CD4-positive, alpha-beta memory T cell (primary cell): ENCODE results near the gene ARHGEF38. TPM values are rescaled to one million over a fixed set of nuclear protein-coding genes. Genes with fewer than 3 reads are reported as not detected.

Experiments
- CTCF ChIA-PET: fragments of 350-600 bp; sonication (Branson Sonifier 250); formaldehyde crosslinking; loops from one replicate; lab custom pipeline; 2021; ENCODE audit warnings: inconsistent platforms; ENCODE audit not compliant: partially characterized antibody; lab: Charles Lee
- POLR2A ChIA-PET: fragments of 350-600 bp; sonication (Branson Sonifier 250); formaldehyde crosslinking; loops from one replicate; lab custom pipeline; 2021; ENCODE audit not compliant: partially characterized antibody; lab: Charles Lee
- DNase-seq, 5 donors: peaks; one replicate each; pipeline versions ENCODE4 v3.0.0 to v3.0.0-alpha.2; 2020 to 2022; ENCODE audit warnings: mixed read lengths in 1 of 5
- H3K27ac ChIP-seq: one replicate; pipeline ENCODE4 v1.7.0; 2013; ENCODE audit warnings: low read depth, low read length
- H3K27me3 ChIP-seq: 2 replicates; pipeline ENCODE4 v1.7.0; 2013; ENCODE audit warnings: mild to moderate bottlenecking, low read length, moderate library complexity; ENCODE audit not compliant: insufficient read depth
- H3K36me3 ChIP-seq: 2 replicates; pipeline ENCODE4 v1.7.0; 2013; ENCODE audit warnings: mild to moderate bottlenecking, low read length, moderate library complexity; ENCODE audit not compliant: insufficient read depth
- H3K4me1 ChIP-seq: 2 replicates; pipeline ENCODE4 v1.7.0; 2013; ENCODE audit warnings: mild to moderate bottlenecking, low read length, moderate library complexity; ENCODE audit not compliant: insufficient read depth
- H3K4me3 ChIP-seq, 2 donors: one replicate each; pipeline ENCODE4 v1.7.0; 2013; ENCODE audit warnings: low read length in 2 of 2, mild to moderate bottlenecking in 1 of 2
- H3K9me3 ChIP-seq, 2 donors: one replicate each; pipeline ENCODE4 v1.7.0; 2013; ENCODE audit warnings: low read length in 2 of 2, control low read depth in 1 of 2; ENCODE audit not compliant: control insufficient read depth in 1 of 2
- H3K27ac Mint-ChIP-seq, 7 donors: one replicate each; pipeline ENCODE4 v1.8.0; 2020 to 2021; ENCODE audit warnings: mixed read lengths in 7 of 7, mild to moderate bottlenecking in 6 of 7, inconsistent platforms in 3 of 7, moderate library complexity in 3 of 7
- H3K27me3 Mint-ChIP-seq, 2 donors: one replicate each; pipeline ENCODE4 v1.8.0; 2020 to 2021; ENCODE audit warnings: mixed read lengths in 2 of 2
- H3K36me3 Mint-ChIP-seq, 2 donors: one replicate each; pipeline ENCODE4 v1.8.0; 2020 to 2021; ENCODE audit warnings: mixed read lengths in 2 of 2, inconsistent platforms in 1 of 2, mild to moderate bottlenecking in 1 of 2
- H3K4me1 Mint-ChIP-seq, 4 donors: one replicate each; pipeline ENCODE4 v1.8.0; 2020 to 2021; ENCODE audit warnings: mixed read lengths in 4 of 4, mild to moderate bottlenecking in 1 of 4
- H3K4me3 Mint-ChIP-seq, 8 donors: one replicate each; pipeline ENCODE4 v1.8.0; 2020 to 2021; ENCODE audit warnings: mixed read lengths in 8 of 8, mild to moderate bottlenecking in 7 of 8, moderate library complexity in 6 of 8, inconsistent platforms in 3 of 8
- H3K9me3 Mint-ChIP-seq, 8 donors: one replicate each; pipeline ENCODE4 v1.8.0; 2020 to 2021; ENCODE audit warnings: mixed read lengths in 8 of 8, mild to moderate bottlenecking in 5 of 8, inconsistent platforms in 3 of 8, moderate library complexity in 1 of 8
- intact Hi-C: fragments of 100-400 bp; cut with micrococcal nuclease; formaldehyde crosslinking; loops from one replicate; pipeline ENCODE4 v1.15.1; 2023
- polyA plus RNA-seq, 2 donors: library from polyadenylated mRNA; unstranded; fragments of 300-500 nt; fragmentation: Illumina TruSeq; gene quantifications; one replicate each; pipeline ENCODE4 v1.2.3, GENCODE V29; 2021
- total RNA-seq, 2 experiments: library from RNA; stranded (reverse); gene quantifications; one replicate each; pipeline ENCODE4 v1.2.3, GENCODE V29; 2021

Gene ARHGEF38
- total and polyA plus RNA-seq, 4 experiments from 2014 or later, result 0.30 TPM; not detected in 3

DNA sequence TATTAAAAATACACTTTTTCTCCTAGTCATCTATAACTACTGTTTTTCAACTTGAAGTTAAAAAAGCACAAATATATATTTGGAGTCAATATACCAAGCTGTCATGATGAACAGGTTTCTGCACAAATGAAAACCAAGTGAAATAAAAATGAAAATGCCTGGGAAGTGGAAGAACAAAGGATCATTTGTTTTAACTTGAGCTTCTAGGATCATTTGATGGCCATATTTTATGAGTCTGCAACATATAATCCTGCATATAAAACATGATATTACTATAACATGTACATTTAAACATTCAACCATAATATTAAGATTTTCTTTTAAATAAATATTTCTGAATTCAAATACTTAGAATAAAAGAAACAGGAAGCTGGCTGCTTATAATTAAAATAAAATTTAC lies 8.5 kb upstream of the ARHGEF38 start:
- H3K36me3 ChIP-seq, result no peaks in the 10 kb centered on the region
- H3K27ac ChIP-seq, result no peak overlapping the region
- peaks cover 0 to 2% of the 10 kb centered on the region in 2 donors for H3K27me3 Mint-ChIP-seq
- no peak overlapping the region for H3K4me3 Mint-ChIP-seq
- no peaks in the 10 kb centered on the region for H3K9me3 ChIP-seq
- H3K9me3 Mint-ChIP-seq, result peaks cover 0 to 5% (median 0%) of the 10 kb centered on the region in 8 donors
- H3K4me3 ChIP-seq, result no peak overlapping the region
- ChIA-PET CTCF (no interaction called here), POLR2A (no interaction called here)
- H3K27ac Mint-ChIP-seq, result no peak overlapping the region
- intact Hi-C loops, result no loop called here
- DNase-seq, result no peak
- no peaks in the 10 kb centered on the region for H3K27me3 ChIP-seq
- H3K4me1 Mint-ChIP-seq, result peaks cover 0 to 2% (median under 1%) of the 10 kb centered on the region in 4 donors
- H3K4me1 ChIP-seq, result no peaks in the 10 kb centered on the region
- no peaks in the 10 kb centered on the region for H3K36me3 Mint-ChIP-seq

DNA sequence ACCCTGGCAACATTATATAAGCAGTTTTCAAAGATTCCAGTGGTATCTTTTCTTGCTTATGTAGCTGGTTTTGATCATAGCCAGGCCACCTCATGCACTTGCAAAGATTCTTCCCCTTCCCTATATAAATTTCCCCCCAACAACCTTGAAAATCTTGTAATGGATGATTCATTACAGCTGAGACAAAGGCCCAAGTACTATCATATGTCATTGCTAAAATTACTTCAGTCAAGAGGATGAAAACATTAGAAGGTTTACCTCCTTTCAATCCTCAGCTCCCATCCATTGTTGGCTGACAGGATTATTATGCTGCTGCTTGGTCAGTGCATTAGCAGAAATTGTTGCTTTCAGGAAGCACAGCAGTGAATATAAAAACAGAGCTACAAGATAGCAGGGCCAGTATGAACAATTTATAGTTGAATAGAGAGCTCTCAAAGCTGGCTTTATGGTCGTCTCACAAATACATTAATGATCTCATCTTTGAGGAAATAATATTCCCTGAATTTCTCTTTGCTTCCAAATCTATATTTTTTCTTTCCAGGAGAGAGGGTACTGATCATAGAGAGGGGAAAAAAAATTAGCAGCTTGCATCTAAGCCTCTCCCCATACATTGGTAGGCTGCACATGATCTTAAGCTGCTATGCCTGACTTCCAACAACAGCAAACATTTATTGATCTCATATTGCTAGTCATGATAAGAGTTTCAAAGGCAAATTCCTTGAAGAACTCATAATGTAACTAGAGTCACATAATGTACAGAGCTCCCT lies 7.7 kb upstream of the ARHGEF38 start:
- ChIA-PET CTCF (no interaction called here), POLR2A (no interaction called here)

DNA sequence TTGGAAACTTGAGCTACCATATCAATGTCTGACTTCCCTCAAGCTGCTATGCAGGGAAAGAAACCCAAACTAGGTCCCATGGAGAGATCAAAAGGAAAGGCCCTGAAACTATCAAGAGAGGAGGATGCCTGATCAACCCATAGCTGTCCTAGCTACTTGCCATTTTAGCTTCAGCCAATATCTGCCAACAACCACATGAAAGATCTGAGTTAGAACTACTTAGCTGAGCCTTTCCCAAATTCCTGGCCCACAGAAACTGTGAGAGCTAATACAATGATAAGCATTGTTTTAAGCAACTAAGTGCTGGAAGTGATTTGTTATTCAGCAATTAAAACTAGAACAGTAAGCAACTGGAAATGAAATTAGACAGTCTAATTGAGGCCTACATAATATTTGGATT lies 6.3 kb upstream of the ARHGEF38 start:
- Histone ChIP-seq H3K27me3 (no peaks in the 10 kb centered on the region), H3K36me3 (no peaks in the 10 kb centered on the region), H3K9me3 (no peaks in the 10 kb centered on the region), H3K4me1 (no peaks in the 10 kb centered on the region), H3K4me3 (no peak overlapping the region), H3K27ac (no peak overlapping the region)
- ChIA-PET CTCF (no interaction called here), POLR2A (no interaction called here)
- Mint-ChIP-seq H3K4me1 (peaks cover 0 to 2% (median under 1%) of the 10 kb centered on the region in 4 donors), H3K4me3 (no peak overlapping the region), H3K9me3 (peaks cover 0 to 3% (median 0%) of the 10 kb centered on the region in 8 donors), H3K27ac (no peak overlapping the region), H3K27me3 (peaks cover 0 to 2% of the 10 kb centered on the region in 2 donors), H3K36me3 (no peaks in the 10 kb centered on the region)
- intact Hi-C loops, result no loop called here
- DNase-seq, result no peak

More for the DNA sequence above, 7.7 kb upstream of the ARHGEF38 start:
- intact Hi-C loops, result no loop called here
- Mint-ChIP-seq H3K4me1 (peaks cover 0 to 2% (median under 1%) of the 10 kb centered on the region in 4 donors), H3K4me3 (no peak overlapping the region), H3K9me3 (peaks cover 0 to 4% (median 0%) of the 10 kb centered on the region in 8 donors), H3K27me3 (peaks cover 0 to 2% of the 10 kb centered on the region in 2 donors), H3K27ac (no peak overlapping the region), H3K36me3 (no peaks in the 10 kb centered on the region)
- Histone ChIP-seq H3K27ac (no peak overlapping the region), H3K4me1 (no peaks in the 10 kb centered on the region), H3K9me3 (no peaks in the 10 kb centered on the region), H3K36me3 (no peaks in the 10 kb centered on the region), H3K27me3 (no peaks in the 10 kb centered on the region), H3K4me3 (no peak overlapping the region)
- no peak for DNase-seq

DNA sequence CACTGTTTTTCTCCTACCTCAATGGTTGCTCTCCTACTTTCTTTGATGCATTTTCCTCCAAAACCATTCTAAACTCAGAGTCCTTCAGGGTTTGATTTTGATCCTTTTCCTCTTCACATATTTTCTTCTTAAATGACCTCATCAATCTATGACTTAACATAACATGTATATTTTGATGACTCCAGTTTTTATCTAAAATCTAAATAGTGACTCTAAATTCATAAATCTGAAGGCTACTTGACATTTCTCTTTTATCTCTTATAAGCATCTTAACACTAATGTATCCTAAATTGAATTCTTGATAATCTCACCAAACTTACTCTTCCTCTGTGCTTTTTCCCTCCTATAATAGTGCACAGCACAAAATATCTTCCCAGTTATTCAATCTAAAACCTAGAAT lies 4.7 kb upstream of the ARHGEF38 start:
- ChIA-PET POLR2A (no interaction called here), CTCF (no interaction called here)
- Mint-ChIP-seq H3K9me3 (peaks cover 0 to 3% (median 0%) of the 10 kb centered on the region in 8 donors), H3K4me3 (no peak overlapping the region), H3K36me3 (no peaks in the 10 kb centered on the region), H3K27me3 (peaks cover 0 to 4% of the 10 kb centered on the region in 2 donors), H3K27ac (no peak overlapping the region), H3K4me1 (peaks cover 0 to 4% (median 2%) of the 10 kb centered on the region in 4 donors)
- Histone ChIP-seq H3K9me3 (no peaks in the 10 kb centered on the region), H3K36me3 (no peaks in the 10 kb centered on the region), H3K4me3 (no peak overlapping the region), H3K4me1 (no peaks in the 10 kb centered on the region), H3K27me3 (no peaks in the 10 kb centered on the region), H3K27ac (no peak overlapping the region)
- intact Hi-C loops, result no loop called here
- DNase-seq, result no peak

DNA sequence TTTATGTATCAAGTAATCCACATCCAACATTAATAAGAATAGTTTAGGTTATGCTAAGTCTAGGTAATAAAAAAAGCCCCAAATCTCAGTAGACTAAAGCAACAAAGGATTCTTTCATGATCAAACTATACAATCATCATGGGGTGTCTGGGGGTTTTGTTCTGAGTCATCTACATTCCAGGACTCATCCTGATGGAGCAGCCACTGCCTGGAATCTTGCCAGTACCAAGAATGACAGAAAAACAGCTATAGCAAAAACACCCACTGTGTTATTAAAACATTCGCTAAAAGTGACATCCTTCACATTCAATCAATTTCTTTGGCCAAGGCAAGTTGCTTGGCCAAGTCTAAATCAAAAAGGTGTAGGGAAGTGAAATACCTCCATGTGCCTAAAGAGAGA lies 3.9 kb upstream of the ARHGEF38 start:
- DNase-seq, result no peak
- Mint-ChIP-seq H3K27me3 (peaks cover 0 to 4% of the 10 kb centered on the region in 2 donors), H3K36me3 (no peaks in the 10 kb centered on the region), H3K4me1 (peaks cover 0 to 4% (median 2%) of the 10 kb centered on the region in 4 donors), H3K4me3 (no peak overlapping the region), H3K9me3 (peaks cover 0 to 3% (median 0%) of the 10 kb centered on the region in 8 donors), H3K27ac (no peak overlapping the region)
- ChIA-PET CTCF (interaction anchor here (1.0 kb wide), 1 partner anchor 10 kb away, joined by 3 read pairs; no protein-coding TSS in a partner anchor), POLR2A (no interaction called here)
- Histone ChIP-seq H3K27ac (no peak overlapping the region), H3K27me3 (no peaks in the 10 kb centered on the region), H3K9me3 (no peaks in the 10 kb centered on the region), H3K36me3 (no peaks in the 10 kb centered on the region), H3K4me3 (no peak overlapping the region), H3K4me1 (no peaks in the 10 kb centered on the region)
- intact Hi-C loops, result no loop called here

DNA sequence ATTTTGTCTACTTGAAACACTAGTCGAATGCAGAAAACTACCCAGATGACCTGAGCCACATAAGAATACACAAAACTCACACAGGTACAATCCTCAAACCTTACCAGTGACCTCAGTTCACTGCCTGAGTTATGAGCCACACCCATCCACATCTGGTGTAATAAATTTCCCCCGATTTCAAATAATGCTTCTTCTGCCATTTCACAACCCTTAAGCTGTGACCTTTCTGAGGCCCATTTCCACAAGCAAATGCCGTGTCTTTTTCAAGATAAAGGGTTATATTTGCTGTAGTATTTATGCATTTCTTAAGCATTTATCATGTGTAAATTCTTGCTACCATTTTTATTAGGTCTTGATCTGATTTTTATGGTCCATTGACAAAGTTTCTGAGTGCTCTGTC lies 1.8 kb upstream of the ARHGEF38 start:
- Histone ChIP-seq H3K4me3 (no peak overlapping the region), H3K4me1 (no peaks in the 10 kb centered on the region), H3K27ac (no peak overlapping the region), H3K27me3 (no peaks in the 10 kb centered on the region), H3K36me3 (no peaks in the 10 kb centered on the region), H3K9me3 (no peaks in the 10 kb centered on the region)
- no peak overlapping the region for H3K4me3 Mint-ChIP-seq
- ChIA-PET POLR2A (no interaction called here), CTCF (no interaction called here)
- DNase-seq, result no peak
- intact Hi-C loops, result no loop called here
- no peaks in the 10 kb centered on the region for H3K36me3 Mint-ChIP-seq
- H3K4me1 Mint-ChIP-seq, result peaks cover 0 to 4% (median 2%) of the 10 kb centered on the region in 4 donors
- peaks cover 0 to 6% of the 10 kb centered on the region in 2 donors for H3K27me3 Mint-ChIP-seq
- no peak overlapping the region for H3K27ac Mint-ChIP-seq
- peaks cover 0 to 3% (median 0%) of the 10 kb centered on the region in 8 donors for H3K9me3 Mint-ChIP-seq

DNA sequence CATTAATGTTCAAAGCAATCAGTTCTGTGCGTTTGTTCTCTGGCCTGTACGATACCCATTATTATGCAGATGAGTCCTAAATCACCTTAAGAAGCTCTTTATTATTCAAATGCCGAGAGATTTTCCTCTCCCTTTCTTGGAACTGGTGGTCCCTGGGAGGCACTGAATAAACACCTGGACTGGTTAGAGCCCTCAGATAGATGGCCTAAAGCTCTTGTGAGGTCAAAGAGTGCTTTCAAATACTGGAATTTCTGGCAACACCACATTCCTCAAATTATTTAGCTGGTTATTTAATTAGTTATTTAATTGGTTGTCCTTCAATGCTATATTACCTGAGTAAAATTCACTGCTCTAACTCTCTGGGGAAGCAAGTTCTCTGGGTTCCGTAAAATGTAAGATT lies 3.0 kb downstream of the ARHGEF38 start:
- CTCF ChIA-PET, result no interaction called here
- H3K4me1 ChIP-seq, result no peaks in the 10 kb centered on the region
- Mint-ChIP-seq H3K9me3 (no peaks in the 10 kb centered on the region), H3K27me3 (peaks cover 2 to 7% of the 10 kb centered on the region in 2 donors), H3K27ac (no peak overlapping the region), H3K4me1 (peaks cover 0 to 4% (median 2%) of the 10 kb centered on the region in 4 donors), H3K36me3 (no peaks in the 10 kb centered on the region), H3K4me3 (no peak overlapping the region)
- H3K27me3 ChIP-seq, result no peaks in the 10 kb centered on the region
- POLR2A ChIA-PET, result no interaction called here
- H3K9me3 ChIP-seq, result no peaks in the 10 kb centered on the region
- no peaks in the 10 kb centered on the region for H3K36me3 ChIP-seq
- no peak for DNase-seq
- intact Hi-C loops, result no loop called here
- no peak overlapping the region for H3K4me3 ChIP-seq
- H3K27ac ChIP-seq, result no peak overlapping the region
